HTERT RPE-1 (cell line): ENCODE measurements around the gene NDRG2.
"Not testable (repeated sequence)": the region's sequence is repeated elsewhere in the genome, so short reads cannot be mapped to it uniquely, and the experiment has no call there.

Experiments used
- in situ Hi-C: fragments of 300-500 bp; cut with MboI; formaldehyde crosslinking; loops from 4 replicates; pipeline ENCODE4 v1.14.3; 2020; ENCODE audit warnings: low sequenced_read_pairs

The NDRG2 gene

GRCh38 chr14:21056520-21057163 lies 31.8 kb upstream of the NDRG2 start:
- in situ Hi-C loops, result no loop called here

DNA sequence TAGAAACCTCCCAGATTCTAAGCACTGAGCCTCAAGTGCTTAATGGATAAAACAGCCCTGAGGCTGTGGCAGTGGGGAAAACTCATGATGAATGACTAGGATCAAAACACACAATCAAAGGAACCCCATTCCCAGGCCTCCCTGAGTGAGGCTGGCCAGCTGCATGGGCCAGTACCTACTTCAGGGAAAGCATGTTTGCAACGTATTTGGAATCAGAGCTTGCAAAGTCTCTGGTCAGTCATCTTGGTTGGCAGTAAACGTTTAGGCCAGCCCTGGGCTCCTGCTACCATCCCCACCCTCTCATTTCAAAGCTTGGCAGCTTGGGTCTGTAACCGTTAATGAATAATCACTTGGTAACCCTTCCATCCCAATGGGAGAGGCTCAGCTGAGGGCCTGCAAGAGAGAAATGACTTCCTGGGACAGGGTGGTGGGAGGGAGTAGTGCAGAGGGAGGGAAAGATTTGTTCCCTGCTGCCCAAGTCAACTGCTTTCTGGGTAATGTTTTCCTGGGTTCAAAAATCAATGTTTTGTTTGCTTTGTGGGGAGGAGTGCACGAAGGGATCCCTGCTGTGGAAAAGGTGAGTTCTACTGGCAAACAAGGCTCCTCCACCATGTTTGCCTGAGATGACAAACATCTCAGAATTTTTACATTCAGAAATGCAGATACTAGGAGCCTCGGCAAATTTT lies 30.7 kb upstream of the NDRG2 start:
- in situ Hi-C loops, result no loop called here

DNA sequence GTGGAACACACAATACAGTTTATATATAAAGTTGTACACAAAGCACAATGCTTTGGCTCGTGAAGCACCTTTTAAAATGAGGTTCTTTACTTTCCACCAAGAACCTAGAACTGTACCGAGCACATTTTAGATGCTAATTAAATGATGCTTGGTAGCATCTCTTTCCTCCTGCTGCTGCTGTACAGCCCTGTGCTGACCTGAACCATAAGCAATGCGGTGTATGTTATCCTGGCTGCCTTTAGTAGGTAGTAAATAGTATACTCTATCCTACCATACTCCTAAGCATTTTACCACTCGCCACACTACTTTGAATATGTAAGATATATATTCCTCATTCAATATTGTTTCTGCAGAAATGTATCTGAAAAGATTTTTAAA lies 29.9 kb upstream of the NDRG2 start:
- in situ Hi-C loops, result no loop called here

DNA sequence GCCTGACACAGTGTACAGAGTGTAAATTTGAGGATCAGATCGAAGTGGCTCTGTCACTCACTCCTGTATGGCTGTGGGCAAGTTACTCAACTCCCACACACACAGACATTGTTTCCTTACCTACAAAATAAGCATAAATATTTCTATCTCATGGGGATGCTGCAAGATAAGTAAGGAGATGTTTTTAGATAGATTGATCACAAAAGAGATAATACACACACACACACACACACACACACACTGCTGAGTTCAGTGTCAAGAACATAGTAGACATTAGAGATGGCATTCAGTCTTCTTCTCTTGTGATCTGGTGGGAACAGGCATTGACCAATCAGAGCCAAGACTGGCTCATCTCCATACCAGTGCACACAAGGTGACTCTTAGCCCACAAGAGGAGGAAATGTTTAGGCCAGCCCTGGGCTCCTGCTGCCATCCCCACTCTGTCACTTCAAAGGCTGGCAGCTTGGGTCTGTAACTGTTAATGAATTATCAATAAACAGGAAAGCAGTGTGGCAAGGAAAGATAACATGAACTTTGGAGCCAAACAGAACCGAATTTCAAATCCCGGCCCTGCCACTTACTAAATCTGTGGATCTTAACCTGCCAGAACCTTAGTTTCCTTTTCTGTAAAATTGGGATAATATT lies 29.4 kb upstream of the NDRG2 start:
- in situ Hi-C loops, result no loop called here

- in situ Hi-C loops, result no loop called here
Measured at GRCh38 chr14:21053184-21054122, 28.6 kb upstream of the NDRG2 start.

DNA sequence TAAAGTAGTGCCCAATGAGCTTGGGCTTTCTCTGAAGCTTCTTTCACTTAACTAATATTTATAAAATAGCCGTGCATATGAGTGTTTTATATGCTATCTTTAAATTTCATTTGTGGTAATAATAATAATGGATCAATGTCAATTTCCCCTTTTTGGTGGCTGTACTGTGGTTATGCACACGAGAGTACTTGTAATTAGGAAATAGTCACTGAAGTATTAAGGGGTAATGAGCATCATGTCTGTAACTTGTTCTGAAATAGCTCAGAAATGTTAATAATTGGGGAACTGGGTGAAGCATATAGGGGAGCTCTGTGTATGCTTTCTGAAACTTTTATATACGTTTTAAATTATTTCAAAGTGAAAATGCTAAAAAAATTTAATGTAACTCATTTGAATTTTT lies 25.7 kb upstream of the NDRG2 start:
- in situ Hi-C loops, result no loop called here

- in situ Hi-C loops, result no loop called here
Measured at GRCh38 chr14:21049271-21049673, 24.4 kb upstream of the NDRG2 start.

GRCh38 chr14:21048638-21049037 lies 23.8 kb upstream of the NDRG2 start:
- in situ Hi-C loops, result no loop called here

GRCh38 chr14:21047378-21047781 lies 22.5 kb upstream of the NDRG2 start:
- in situ Hi-C loops, result no loop called here

DNA sequence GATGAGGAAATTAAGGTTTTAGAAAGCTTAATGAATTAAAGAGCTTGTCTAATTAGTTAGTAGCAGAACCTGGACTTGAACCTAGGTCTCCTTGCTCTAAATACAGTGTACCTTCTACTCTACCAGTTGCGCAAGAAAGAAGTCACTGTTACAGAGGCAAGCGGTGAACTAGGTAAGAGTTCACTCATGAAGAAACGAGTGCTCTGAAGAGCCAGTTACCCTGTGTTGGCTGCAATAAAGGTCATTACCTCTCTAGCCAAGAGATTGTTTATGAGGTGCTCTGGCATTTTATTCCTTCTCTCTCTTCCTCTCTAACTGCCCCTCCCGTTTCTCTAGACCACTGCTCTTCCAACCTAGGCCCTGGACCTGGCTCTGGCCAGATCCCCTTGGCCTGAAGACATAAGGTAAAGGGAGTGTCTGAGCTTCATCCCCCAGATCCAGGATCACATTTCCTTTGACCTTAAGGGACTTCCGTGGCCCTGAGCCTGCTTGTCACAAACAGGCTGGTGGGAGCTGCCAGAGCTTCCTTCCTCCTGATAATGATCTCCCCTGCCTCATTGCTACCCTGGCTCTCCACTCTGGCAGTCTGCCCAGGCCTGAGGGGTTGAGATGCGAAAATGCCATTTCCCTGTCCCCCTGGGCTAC lies 19.2 kb upstream of the NDRG2 start:
- in situ Hi-C loops, result no loop called here

DNA sequence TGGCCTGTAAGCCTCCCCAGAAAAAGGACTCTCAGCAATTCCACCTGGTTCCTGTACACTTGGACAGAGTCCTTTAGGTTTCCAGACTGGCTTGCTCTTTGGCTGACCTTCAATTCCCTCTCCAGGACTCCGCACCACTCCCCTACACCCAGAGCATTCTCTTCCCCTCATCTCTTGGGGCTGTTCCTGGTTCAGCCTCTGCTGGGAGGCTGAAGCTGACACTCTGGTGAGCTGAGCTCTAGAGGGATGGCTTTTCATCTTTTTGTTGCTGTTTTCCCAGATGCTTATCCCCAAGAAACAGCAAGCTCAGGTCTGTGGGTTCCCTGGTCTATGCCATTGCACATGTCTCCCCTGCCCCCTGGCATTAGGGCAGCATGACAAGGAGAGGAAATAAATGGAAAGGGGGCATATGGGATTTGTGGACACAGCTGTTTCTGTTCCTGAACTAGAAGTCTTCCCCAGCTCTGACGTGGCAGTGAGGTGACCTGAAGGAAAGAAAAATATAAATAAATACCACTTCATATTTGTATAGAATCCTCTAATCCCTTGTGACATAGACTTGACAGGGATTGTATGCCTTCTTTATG lies 18.6 kb upstream of the NDRG2 start:
- in situ Hi-C loops, result no loop called here

DNA sequence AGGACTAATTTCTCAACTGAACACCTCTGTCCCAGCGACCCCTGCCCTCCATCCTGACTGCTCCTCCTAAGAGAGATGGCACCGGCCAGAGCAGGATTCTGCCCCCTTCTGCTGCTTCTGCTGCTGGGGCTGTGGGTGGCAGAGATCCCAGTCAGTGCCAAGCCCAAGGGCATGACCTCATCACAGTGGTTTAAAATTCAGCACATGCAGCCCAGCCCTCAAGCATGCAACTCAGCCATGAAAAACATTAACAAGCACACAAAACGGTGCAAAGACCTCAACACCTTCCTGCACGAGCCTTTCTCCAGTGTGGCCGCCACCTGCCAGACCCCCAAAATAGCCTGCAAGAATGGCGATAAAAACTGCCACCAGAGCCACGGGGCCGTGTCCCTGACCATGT lies 18.1 kb upstream of the NDRG2 start:
- in situ Hi-C loops, result no loop called here

DNA sequence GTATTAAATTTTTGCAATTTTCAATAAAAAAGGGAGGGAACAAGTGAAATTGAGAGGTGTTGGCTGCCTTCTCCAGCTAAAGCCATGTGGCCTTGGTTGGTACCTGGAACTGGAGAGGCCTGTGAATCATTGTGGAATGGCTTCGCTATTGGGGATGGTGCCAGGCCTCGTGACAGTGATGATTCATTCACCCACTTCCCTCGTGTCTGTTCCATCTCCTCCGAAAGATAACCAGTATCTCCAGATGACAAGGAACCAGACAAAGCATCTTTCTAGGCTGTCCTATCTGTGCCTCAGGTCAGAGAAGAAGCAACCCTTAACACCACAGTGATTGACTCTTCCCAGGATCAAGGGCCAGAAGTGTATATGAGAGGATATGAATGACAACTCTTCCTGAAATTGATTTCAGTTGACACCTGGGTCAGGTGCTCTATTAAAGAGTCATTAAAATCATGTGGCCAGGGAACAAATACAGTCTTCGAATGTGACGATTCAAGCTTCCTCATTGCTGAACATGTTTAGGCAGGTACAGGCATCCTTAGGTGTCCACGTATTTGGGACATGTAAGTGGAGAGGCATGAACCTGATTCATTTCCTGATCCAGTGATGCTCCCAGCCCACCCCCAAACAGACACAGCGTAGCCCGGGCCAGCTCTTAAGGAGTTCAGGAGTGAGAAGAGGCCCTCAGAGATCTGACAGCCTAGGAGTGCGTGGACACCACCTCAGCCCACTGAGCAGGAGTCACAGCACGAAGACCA lies 17.0 kb upstream of the NDRG2 start, which contains the start of gene RNASE7:
RNASE7 (plus strand) TSS at position 687 of the 758 bp plus-strand sequence. CDS start 631 bp downstream, outside the sequence.
- in situ Hi-C loops, result no loop called here

DNA sequence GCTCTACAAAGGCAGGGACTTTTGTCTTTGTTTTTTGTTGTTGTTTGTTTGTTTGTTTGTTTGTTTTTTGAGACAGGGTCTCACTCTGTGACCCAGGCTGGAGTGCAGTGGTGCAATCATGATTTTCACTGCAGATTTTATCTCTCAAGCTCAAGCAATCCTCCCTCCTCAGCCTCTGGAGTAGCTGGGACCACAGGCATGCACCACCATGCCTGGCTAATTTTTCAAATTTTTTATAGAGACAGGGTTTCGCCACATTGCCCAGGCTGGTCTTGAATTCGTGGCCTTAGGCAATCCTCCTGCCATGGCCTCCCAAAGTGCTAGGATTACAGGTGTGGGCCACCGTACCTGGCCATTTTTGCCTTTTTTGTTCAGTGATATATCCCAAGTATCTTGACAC lies 16.1 kb upstream of the NDRG2 start:
- in situ Hi-C loops, result not testable (repeated sequence)

GRCh38 chr14:21040370-21040925 lies 15.6 kb upstream of the NDRG2 start:
- in situ Hi-C loops, result no loop called here

- in situ Hi-C loops, result no loop called here
Measured at GRCh38 chr14:21039585-21040369, 14.9 kb upstream of the NDRG2 start.

DNA sequence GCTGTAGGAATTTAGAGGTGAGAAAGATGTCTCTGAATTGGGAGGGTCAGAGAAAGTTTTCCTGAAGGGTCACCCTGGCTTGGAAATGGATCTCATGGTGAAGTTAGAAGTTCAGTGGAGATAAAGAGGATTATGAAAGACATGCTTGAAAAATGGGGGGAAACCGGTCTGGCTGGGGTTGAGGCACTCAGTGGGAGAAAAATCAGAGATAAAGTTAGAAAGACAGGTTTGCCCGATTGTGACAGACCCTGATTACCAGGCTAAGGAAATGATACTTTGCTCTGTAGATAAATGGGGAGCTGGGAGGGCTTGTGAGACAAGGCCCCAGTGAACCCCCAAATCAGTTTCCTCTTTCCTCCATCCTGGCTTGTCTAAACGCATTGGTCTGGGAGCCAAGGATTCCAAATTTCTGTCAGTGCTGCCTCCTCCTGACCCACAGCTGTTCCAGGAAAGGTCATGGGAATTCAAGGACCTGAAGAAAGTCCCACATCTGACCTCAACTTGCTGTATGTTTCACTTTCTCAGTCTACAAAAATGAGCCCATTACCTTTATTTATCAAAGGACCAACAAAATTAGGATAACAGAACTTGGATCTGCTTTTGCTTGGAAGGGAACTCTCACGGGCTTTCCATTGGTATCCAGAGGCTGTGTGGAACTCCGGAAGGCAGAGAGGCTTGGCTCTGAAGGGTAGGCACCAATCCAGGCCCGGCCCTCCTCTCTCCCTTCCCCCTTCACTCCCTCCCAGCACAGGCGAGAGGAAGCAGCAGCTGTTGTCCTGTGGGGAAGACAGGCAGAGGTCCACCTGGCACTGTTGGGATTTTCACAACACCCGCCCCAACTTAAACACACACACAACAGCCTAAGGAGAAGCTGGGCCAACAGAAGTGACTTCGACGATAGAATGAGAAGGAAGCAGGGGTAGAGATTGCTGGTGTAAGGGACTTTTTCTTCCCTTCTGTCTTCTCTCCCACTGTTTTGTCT lies 13.9 kb upstream of the NDRG2 start:
- in situ Hi-C loops, result no loop called here
